HepG2 (cell line): ENCODE results near the gene RECQL5. TPM values are rescaled to one million over a fixed set of nuclear protein-coding genes. Genes with fewer than 3 reads are reported as not detected.

Source experiments
- CEBPG ChIP-seq: IDR thresholded peaks from 2 replicates; pipeline ENCODE4 v1.6.1; 2016
- DNMT3B ChIP-seq: conservative IDR thresholded peaks from 2 replicates; pipeline ENCODE4 v1.6.1; 2016; ENCODE audit warnings: missing biosample characterization, control low read depth
- FOXP4 ChIP-seq: sonication (generic); formaldehyde crosslinking; IDR thresholded peaks from 2 replicates; pipeline ENCODE4 v1.4.0; 2020; ENCODE audit warnings: missing genetic modification reagents
- HIC2 ChIP-seq: sonication (generic); formaldehyde crosslinking; IDR thresholded peaks from 2 replicates; pipeline ENCODE4 v1.9.0; 2022; ENCODE audit warnings: low read depth, missing genetic modification reagents
- HOXA3 ChIP-seq: sonication (generic); formaldehyde crosslinking; IDR thresholded peaks from 2 replicates; pipeline ENCODE4 v1.5.0; 2020; ENCODE audit warnings: missing genetic modification reagents
- SALL1 ChIP-seq: sonication (generic); formaldehyde crosslinking; IDR thresholded peaks from 2 replicates; pipeline ENCODE4 v1.8.0; 2022; ENCODE audit warnings: mild to moderate bottlenecking, missing genetic modification reagents
- SP5 ChIP-seq: IDR thresholded peaks from 2 replicates; pipeline ENCODE4 v1.6.1; 2016; ENCODE audit warnings: low read depth, borderline replicate concordance
- SRF ChIP-seq: IDR thresholded peaks from 2 replicates; pipeline ENCODE4 v1.6.1; 2011; ENCODE audit warnings: mild to moderate bottlenecking, low read depth, low read length, moderate library complexity
- TRIM22 ChIP-seq: fragments of 450-650 bp; IDR thresholded peaks from 2 replicates; pipeline ENCODE4 v1.6.1; 2017
- ZBTB33 ChIP-seq: sonication (generic); formaldehyde crosslinking; IDR thresholded peaks from 2 replicates; pipeline ENCODE4 v1.4.0; 2020; ENCODE audit warnings: missing genetic modification reagents
- ZBTB38 ChIP-seq: sonication (generic); formaldehyde crosslinking; IDR thresholded peaks from 2 replicates; pipeline ENCODE4 v1.5.1; 2020; ENCODE audit warnings: mild to moderate bottlenecking, missing genetic modification reagents
- ZBTB4 ChIP-seq: sonication (generic); formaldehyde crosslinking; IDR thresholded peaks from 2 replicates; pipeline ENCODE4 v1.4.0; 2020; ENCODE audit warnings: missing genetic modification reagents, mild to moderate bottlenecking, borderline replicate concordance
- ZNF503 ChIP-seq: sonication (generic); formaldehyde crosslinking; IDR thresholded peaks from 2 replicates; pipeline ENCODE4 v1.4.0; 2020; ENCODE audit warnings: missing genetic modification reagents
- ZNF556 ChIP-seq: sonication (generic); formaldehyde crosslinking; IDR thresholded peaks from 2 replicates; pipeline ENCODE4 v1.4.0; 2020; ENCODE audit warnings: mild to moderate bottlenecking, missing genetic modification reagents, borderline replicate concordance
- ZNF605 ChIP-seq: sonication (generic); formaldehyde crosslinking; IDR thresholded peaks from 2 replicates; pipeline ENCODE4 v1.8.0; 2022; ENCODE audit warnings: mild to moderate bottlenecking, missing genetic modification reagents
- ZNF644 ChIP-seq: IDR thresholded peaks from 2 replicates; pipeline ENCODE4 v1.6.1; 2016; ENCODE audit warnings: low read depth
- ZNF672 ChIP-seq: sonication (generic); formaldehyde crosslinking; IDR thresholded peaks from 2 replicates; pipeline ENCODE4 v1.8.1; 2022; ENCODE audit warnings: missing genetic modification reagents
- polyA plus RNA-seq, 8 experiments: library from polyadenylated mRNA; depleted of rRNA in 3 of 8; stranded (reverse) in 7 of 8; unstranded in 1 of 8; fragments of >200 nt; fragmentation: Illumina TruSeq in 4 of 8; extraction: Trizol in 4 of 8; gene quantifications; 2 replicates each; pipeline versions ENCODE4 v1.2.1 to v1.2.3, GENCODE V29; 2011 to 2016; ENCODE audit warnings: low read depth in 4 of 8, missing spikeins in 1 of 8, mixed read lengths in 1 of 8; ENCODE audit not compliant: insufficient read depth in 1 of 8
- total RNA-seq, 5 experiments: library from RNA; depleted of rRNA; stranded (reverse); fragments of >200 nt; fragmentation: Illumina TruSeq; extraction: Trizol; gene quantifications; 2 replicates each; pipeline ENCODE4 v1.2.3, GENCODE V29; 2016; ENCODE audit warnings: low read depth in 1 of 5

RECQL5 gene
- total and polyA plus RNA-seq, 2 of the 13 experiments (the other 11 are each of a cell fraction or from before 2014, with no cell fraction given) = 27.7 to 32.0 TPM

GRCh38 chr17:75697651-75698291 lies 30.8 kb upstream of the RECQL5 start (continued):
- TF ChIP-seq HIC2 (CRISPR knock-in tag) (peak; percentile 94), FOXP4 (CRISPR knock-in tag) (0 out of 2 replicates have a peak, but pooled peaks have one; percentile 19), ZBTB38 (CRISPR knock-in tag) (peak; percentile 84), ZNF672 (CRISPR knock-in tag) (no peak), ZNF644 (peak; percentile 21; the same call in 1 of the 2 replicates), SP5 (CRISPR knock-in tag) (0 out of 2 replicates have a peak, but pooled peaks have one; percentile 10), TRIM22 (no peak), ZNF556 (CRISPR knock-in tag) (no peak), CEBPG (CRISPR knock-in tag) (peak; percentile 29; the same call in 1 of the 2 replicates), ZNF605 (0 out of 2 replicates have a peak, but pooled peaks have one; percentile 53), DNMT3B (no peak), SRF (no peak), ZBTB4 (CRISPR knock-in tag) (peak; percentile 74; the same call in 1 of the 2 replicates), SALL1 (CRISPR knock-in tag) (no peak; the same call in 1 of the 2 replicates), ZNF503 (CRISPR knock-in tag) (0 out of 2 replicates have a peak, but pooled peaks have one; percentile 12), HOXA3 (CRISPR knock-in tag) (peak; percentile 38; the same call in 1 of the 2 replicates), ZBTB33 (CRISPR knock-in tag) (peak; percentile 96)
